ENCODE data around the gene HACD2.

The HACD2 gene

GRCh38 chr3:123595396-123596180 lies 10.7 kb upstream of the HACD2 start:
- ChIA-PET CTCF (interaction anchor here (0.7 kb wide), 1 partner anchor 917 kb away, joined by 3 read pairs; no protein-coding TSS in a partner anchor), POLR2A (no interaction called here)
- H3K36me3 ChIP-seq (ENCODE audit: control insufficient read depth in 2 of 2, insufficient read depth in 1 of 2, low read length in 2 of 2) = peaks cover 0 to 4% of the 10 kb centered on the region in 2 experiments; a peak in 1 of 3 replicates
- no peak overlapping the region for H3K4me3 ChIP-seq (ENCODE audit: low read depth, low read length)
- no peaks in the 10 kb centered on the region for H3K4me1 ChIP-seq (ENCODE audit: control insufficient read depth, insufficient read depth, low read length)
- TF ChIP-seq ZNF354C (tag by site-specific recombination; IDR thresholded peaks at IDR 0.05; ENCODE audit: borderline replicate concordance, low read depth) = no peak
- no peak for TF ChIP-seq ZFP3 (tag by site-specific recombination; IDR thresholded peaks at IDR 0.05; ENCODE audit: low read depth)
- no peak for TF ChIP-seq ZNF571 (tag by site-specific recombination; IDR thresholded peaks at IDR 0.05)
- no peak for TF ChIP-seq ZNF548 (tag by site-specific recombination; IDR thresholded peaks at IDR 0.05)
- no peak overlapping the region for H3K27ac ChIP-seq (ENCODE audit: extremely low read depth, low read depth, low read length)
- no peaks in the 10 kb centered on the region for H3K9me3 ChIP-seq (ENCODE audit: control insufficient read depth, insufficient read depth, low read depth, low read length)

- no peaks in the 10 kb centered on the region for H3K4me1 ChIP-seq (ENCODE audit: control insufficient read depth, insufficient read depth, low read length)
- TF ChIP-seq SP3 (tag by site-specific recombination; IDR thresholded peaks at IDR 0.05) (no peak), ZBTB44 (tag by site-specific recombination; IDR thresholded peaks at IDR 0.05) (no peak), ZNF426 (tag by site-specific recombination; IDR thresholded peaks at IDR 0.05) (no peak), ZFP3 (tag by site-specific recombination; IDR thresholded peaks at IDR 0.05; ENCODE audit: low read depth) (no peak), ZNF76 (tag by site-specific recombination; IDR thresholded peaks at IDR 0.05; ENCODE audit: borderline replicate concordance, low read depth) (no peak), ZNF677 (tag by site-specific recombination; IDR thresholded peaks at IDR 0.05) (no peak), ZBTB6 (tag by site-specific recombination; IDR thresholded peaks at IDR 0.05) (no peak), ZNF184 (tag by site-specific recombination; IDR thresholded peaks at IDR 0.05) (no peak), ZNF830 (tag by site-specific recombination; IDR thresholded peaks at IDR 0.05; ENCODE audit: low read depth) (no peak), ZNF639 (tag by site-specific recombination; IDR thresholded peaks at IDR 0.05) (no peak), ZSCAN5A (tag by site-specific recombination; IDR thresholded peaks at IDR 0.05) (no peak), ZNF776 (tag by site-specific recombination; IDR thresholded peaks at IDR 0.05; ENCODE audit: borderline replicate concordance) (no peak), KLF17 (tag by site-specific recombination; IDR thresholded peaks at IDR 0.05) (no peak), PATZ1 (tag by site-specific recombination; IDR thresholded peaks at IDR 0.05) (no peak)
- ChIA-PET POLR2A (no interaction called here), CTCF (no interaction called here)
- peaks cover 0 to 12% of the 10 kb centered on the region in 2 experiments; a peak in 1 of 3 replicates for H3K36me3 ChIP-seq (ENCODE audit: control insufficient read depth in 2 of 2, insufficient read depth in 1 of 2, low read length in 2 of 2)
- no peak overlapping the region for H3K27ac ChIP-seq (ENCODE audit: extremely low read depth, low read depth, low read length)
- no peak overlapping the region for H3K4me3 ChIP-seq (ENCODE audit: low read depth, low read length)
- H3K9me3 ChIP-seq (ENCODE audit: control insufficient read depth, insufficient read depth, low read depth, low read length) = no peaks in the 10 kb centered on the region
These were observed 8.5 kb upstream of the HACD2 start for GRCh38 chr3:123593381-123593780.

All from HEK293 (cell line).